GM12873 (cell line): ENCODE results near the gene WDR27.

Experiments
- CTCF ChIP-seq: IDR thresholded peaks from 2 replicates; pipeline ENCODE4 v1.5.1; 2012; ENCODE audit warnings: low read depth, mild to moderate bottlenecking, moderate library complexity, low read length, control low read depth; ENCODE audit not compliant: insufficient read depth; ENCODE audit errors: missing control alignments

WDR27 gene

DNA sequence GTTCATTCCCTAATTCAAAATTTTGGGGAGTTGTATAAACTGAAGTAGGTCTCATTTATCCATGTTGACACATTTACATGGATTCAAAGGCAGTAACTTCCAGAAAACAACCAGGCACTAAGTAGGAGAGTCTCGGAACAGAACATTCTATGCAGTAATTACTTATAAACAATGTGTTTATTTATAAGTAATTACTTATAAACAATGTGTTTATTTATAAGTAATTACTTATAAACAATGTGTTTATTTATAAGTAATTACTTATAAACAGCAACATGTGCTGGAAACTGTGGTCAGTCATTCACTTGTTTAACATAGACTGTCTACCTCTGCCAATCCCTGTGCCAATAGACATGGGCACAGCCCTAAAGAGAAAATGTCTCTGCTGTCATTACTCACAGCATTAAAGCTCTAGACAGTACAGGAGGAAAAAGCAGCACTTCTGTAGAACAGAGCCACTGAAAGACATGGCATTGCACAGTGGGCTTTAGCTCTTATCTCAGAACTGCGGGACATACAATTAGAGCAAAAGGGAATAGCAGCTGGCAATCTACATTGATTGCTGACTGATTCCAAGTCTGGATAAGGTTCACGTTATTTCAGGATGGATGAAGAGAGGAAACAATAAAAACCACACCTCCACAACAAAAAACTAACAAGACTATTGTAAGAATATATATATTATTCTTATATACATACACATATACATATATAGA, 188.2 kb downstream of the WDR27 start:
- TF ChIP-seq CTCF: no peak

- TF ChIP-seq CTCF: no peak
Observed at GRCh38 chr6:169510871-169511270, 191.0 kb downstream of the WDR27 start.

- TF ChIP-seq CTCF: no peak
Observed at GRCh38 chr6:169508452-169508851, 193.4 kb downstream of the WDR27 start.

DNA sequence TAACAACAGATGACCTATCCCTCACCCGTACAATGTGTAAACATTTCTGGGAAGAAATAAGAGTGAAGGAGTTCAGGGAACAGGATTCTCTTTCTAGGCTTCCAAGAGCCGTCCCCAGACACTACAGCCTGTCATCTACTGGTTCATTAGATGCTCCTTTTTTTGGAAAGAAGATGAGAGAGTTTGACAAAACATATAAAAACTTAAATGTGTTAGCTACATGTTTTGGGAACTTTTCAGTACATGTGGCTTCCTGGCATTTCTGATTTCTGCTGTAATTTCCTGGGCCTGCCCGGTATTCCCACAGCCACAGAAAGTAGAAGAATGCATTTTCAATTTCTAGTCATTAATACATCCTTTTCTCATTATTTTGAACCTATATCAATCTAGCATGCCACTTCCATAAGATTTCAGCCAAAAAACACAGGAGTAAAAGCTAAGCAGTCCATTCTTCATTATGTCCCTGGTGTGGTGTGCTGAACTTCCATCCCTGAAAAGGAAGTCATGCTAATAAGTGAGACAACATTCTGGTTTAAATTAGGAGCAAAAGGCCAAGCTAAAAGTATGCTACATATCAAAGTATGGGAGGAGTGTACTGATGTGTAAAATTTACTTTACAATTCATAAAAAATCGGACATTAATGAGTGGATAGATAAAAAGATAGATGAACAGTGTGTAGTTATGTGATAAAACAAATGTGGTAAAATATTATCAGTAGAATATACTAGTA, 198.2 kb downstream of the WDR27 start:
- TF ChIP-seq CTCF: no peak

- no peak for TF ChIP-seq CTCF
Observed at GRCh38 chr6:169502445-169502844, 199.4 kb downstream of the WDR27 start.

GRCh38 chr6:169501777-169502313, 200.0 kb downstream of the WDR27 start:
- TF ChIP-seq CTCF: no peak

DNA sequence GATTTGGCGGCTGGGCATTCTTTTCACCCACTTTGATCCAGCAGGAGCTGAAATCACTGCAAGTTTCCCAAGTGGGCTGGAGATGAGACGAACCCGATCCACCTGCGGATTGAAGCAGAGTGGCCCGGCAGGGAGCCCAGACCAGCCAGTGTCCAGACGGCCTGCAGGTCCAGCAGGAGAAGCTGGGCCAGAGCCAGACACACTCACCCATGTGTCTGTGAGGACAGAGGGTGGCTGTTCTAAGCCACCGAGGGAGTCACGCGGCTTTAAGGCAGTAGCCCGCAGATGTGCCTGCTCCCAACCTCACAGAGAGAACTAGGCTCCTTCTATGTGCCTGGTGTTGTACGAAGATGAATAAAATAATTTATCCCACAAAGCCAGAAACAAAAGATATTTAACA, 200.7 kb downstream of the WDR27 start:
- no peak for TF ChIP-seq CTCF
